Keratinocyte (primary cell): Measurements from ENCODE around the gene SESTD1.

Source experiments
- CTCF ChIP-seq, 3 experiments: IDR thresholded peaks in 1 of 3; conservative IDR thresholded peaks in 1 of 3; optimal IDR thresholded peaks in 1 of 3; 2 replicates in 2 of 3; 3 replicates in 1 of 3; pipeline versions ENCODE3 to v1.5.1; 2011; ENCODE audit warnings: low read length in 3 of 3, mild to moderate bottlenecking in 3 of 3, moderate library complexity in 2 of 3, control low read depth in 1 of 3, inconsistent platforms in 1 of 3; ENCODE audit not compliant: insufficient read depth in 2 of 3; ENCODE audit errors: extremely low read depth in 1 of 3
- EZH2 ChIP-seq: IDR thresholded peaks from one replicate; pipeline ENCODE4 v1.6.1; 2012; ENCODE audit warnings: inconsistent platforms, mild to moderate bottlenecking, low read length, moderate library complexity

GRCh38 chr2:179311101-179311500 lies 46.5 kb upstream of the SESTD1 start:
- TF ChIP-seq CTCF (optimal IDR thresholded peaks at IDR 0.05 in 1 of 3, IDR thresholded peaks at IDR 0.05 in 1 of 3, conservative IDR thresholded peaks at IDR 0.05 in 1 of 3; ENCODE audit: extremely low read depth in 1 of 3, insufficient read depth in 2 of 3, low read length in 3 of 3) (no peak), EZH2 (no peak)
